Activated CD4-positive, alpha-beta T cell treated with anti-CD3 and anti-CD28 coated beads for 36 hours (primary cell): ENCODE results near the gene ECHDC1. TPM values are rescaled to one million over a fixed set of nuclear protein-coding genes. Genes with fewer than 3 reads are reported as not detected.

Experiments used
- ATAC-seq: fragments of 200-7000 bp; cut with Tn5 transposase; one replicate; pipeline ENCODE4 v1.10.0; 2021; ENCODE audit warnings: mild to moderate bottlenecking, moderate library complexity
- CTCF ChIA-PET: fragments of 350-600 bp; sonication (Branson Sonifier 250); formaldehyde crosslinking; loops from one replicate; lab custom pipeline; 2021; ENCODE audit warnings: antibody characterized with exemption; lab: Charles Lee
- POLR2A ChIA-PET: fragments of 350-600 bp; sonication (Branson Sonifier 250); formaldehyde crosslinking; loops from one replicate; lab custom pipeline; 2021; ENCODE audit warnings: antibody characterized with exemption, inconsistent platforms; lab: Charles Lee
- DNase-seq: peaks from one replicate; pipeline ENCODE4 v3.0.0-alpha.2; 2020
- H3K27ac Mint-ChIP-seq: one replicate; pipeline ENCODE4 v1.8.0; 2021; ENCODE audit warnings: mixed read lengths
- H3K27me3 Mint-ChIP-seq: one replicate; pipeline ENCODE4 v1.8.0; 2021; ENCODE audit warnings: mixed read lengths
- H3K36me3 Mint-ChIP-seq: one replicate; pipeline ENCODE4 v1.8.0; 2021; ENCODE audit warnings: low read depth, mixed read lengths
- H3K4me1 Mint-ChIP-seq: one replicate; pipeline ENCODE4 v1.8.0; 2021; ENCODE audit warnings: mixed read lengths
- H3K4me3 Mint-ChIP-seq: one replicate; pipeline ENCODE4 v1.8.0; 2021; ENCODE audit warnings: mild to moderate bottlenecking, moderate library complexity, mixed read lengths
- H3K9me3 Mint-ChIP-seq: one replicate; pipeline ENCODE4 v1.8.0; 2021; ENCODE audit warnings: low read depth, mixed read lengths
- intact Hi-C, 2 experiments: fragments of 100-400 bp; cut with DNase I in 1 of 2; cut with micrococcal nuclease in 1 of 2; formaldehyde crosslinking; loops; one replicate each; pipeline versions ENCODE4 v1.14.2 to v1.15.1; 2022 to 2024; cut with DNase I, micrococcal nuclease
- total RNA-seq, 2 experiments: library from RNA; stranded (reverse); gene quantifications; one replicate each; pipeline ENCODE4 v1.2.3, GENCODE V29; 2021

ECHDC1 gene
- total RNA-seq, 2 experiments from 2014 or later = 31.1 to 48.2 TPM

DNA sequence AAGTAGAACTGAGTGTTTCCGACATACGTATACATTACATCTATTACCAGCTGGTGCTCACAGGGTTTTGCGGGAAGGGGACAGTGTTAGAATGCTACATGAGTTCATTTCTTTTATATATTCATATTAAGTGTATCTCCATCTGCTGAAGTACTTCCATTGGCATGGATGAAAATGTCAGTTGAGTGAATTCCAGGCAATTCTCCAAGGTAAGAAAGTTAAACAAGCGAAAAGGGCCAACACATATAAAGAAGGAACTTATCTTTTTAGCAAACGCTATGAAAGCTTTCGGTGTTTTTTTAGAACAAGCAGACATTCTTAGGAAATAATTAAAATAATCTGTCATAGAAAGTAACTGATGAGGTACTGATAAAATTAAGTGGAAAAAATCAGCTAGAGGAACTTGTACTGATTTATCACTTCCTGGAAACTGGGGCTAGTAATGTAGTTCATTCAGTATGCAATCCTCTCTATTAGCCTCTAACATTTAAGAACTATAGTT is 42.2 kb downstream of the ECHDC1 start:
- H3K27ac Mint-ChIP-seq = peak overlapping the region; percentile 1
- no peaks in the 10 kb centered on the region for H3K9me3 Mint-ChIP-seq
- ATAC-seq = no peak
- POLR2A ChIA-PET = no interaction called here
- H3K27me3 Mint-ChIP-seq = no peaks in the 10 kb centered on the region
- peaks cover 16% of the 10 kb centered on the region for H3K36me3 Mint-ChIP-seq
- intact Hi-C loops = loop anchor here (5.0 to 10.0 kb wide), 2 partner anchors 216 to 344 kb away; partner anchors contain the start of gene MTCL3 (in 2 of the 2)
- CTCF ChIA-PET = interaction anchor here (0.5 to 5.8 kb wide), 17 partner anchors 9 to 238 kb away, joined by 3 to 47 read pairs (median 4); partner anchors contain the start of gene RNF146
- H3K4me3 Mint-ChIP-seq = no peak overlapping the region
- H3K4me1 Mint-ChIP-seq = peaks cover 35% of the 10 kb centered on the region
- DNase-seq = no peak

DNA sequence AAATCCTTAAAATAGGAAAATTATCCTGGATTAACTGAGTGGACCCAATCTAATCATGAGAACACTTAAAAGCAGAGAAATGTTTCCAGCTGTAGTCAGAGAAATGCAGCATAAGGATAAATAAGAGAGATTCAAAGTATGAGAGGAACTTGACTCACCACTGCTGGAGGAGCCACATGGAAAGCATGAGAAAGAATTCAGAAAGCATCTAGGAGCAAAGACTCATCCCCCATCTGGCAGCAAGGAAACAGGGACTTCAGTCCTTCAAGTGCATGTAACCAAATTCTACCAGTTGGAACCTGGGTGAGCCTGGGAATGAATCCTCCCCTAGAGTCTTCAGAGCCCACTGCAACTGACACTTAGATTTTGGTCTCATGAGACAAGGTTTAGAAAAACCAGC is 43.0 kb downstream of the ECHDC1 start:
- no peaks in the 10 kb centered on the region for H3K9me3 Mint-ChIP-seq
- peaks cover 33% of the 10 kb centered on the region for H3K4me1 Mint-ChIP-seq
- ChIA-PET POLR2A (no interaction called here), CTCF (interaction anchor here (0.5 to 5.8 kb wide), 9 partner anchors 8 to 239 kb away, joined by 3 to 47 read pairs (median 5); no protein-coding TSS in a partner anchor)
- H3K36me3 Mint-ChIP-seq = peaks cover 9% of the 10 kb centered on the region
- H3K27ac Mint-ChIP-seq = no peak overlapping the region
- intact Hi-C loops = loop anchor here (5.0 to 10.0 kb wide), 2 partner anchors 217 to 344 kb away; partner anchors contain the start of gene MTCL3 (in 2 of the 2)
- H3K4me3 Mint-ChIP-seq = no peak overlapping the region
- H3K27me3 Mint-ChIP-seq = no peaks in the 10 kb centered on the region
- no peak for DNase-seq
- peak; percentile 31 for ATAC-seq

GRCh38 chr6:127299522-127300240 is 43.7 kb downstream of the ECHDC1 start:
- Mint-ChIP-seq H3K4me1 (peaks cover 29% of the 10 kb centered on the region), H3K4me3 (no peak overlapping the region), H3K27me3 (no peaks in the 10 kb centered on the region), H3K27ac (no peak overlapping the region), H3K36me3 (peaks cover 3% of the 10 kb centered on the region), H3K9me3 (no peaks in the 10 kb centered on the region)
- ATAC-seq (no peak), DNase-seq (no peak)
- intact Hi-C loops = loop anchor here (5.0 to 10.0 kb wide), 2 partner anchors 218 to 345 kb away; partner anchors contain the start of gene MTCL3 (in 2 of the 2)
- CTCF ChIA-PET = interaction anchor here (0.6 to 1.8 kb wide), 8 partner anchors 8 to 403 kb away, joined by 3 to 4 read pairs (median 3); no protein-coding TSS in a partner anchor
- POLR2A ChIA-PET = no interaction called here

GRCh38 chr6:127298475-127298874 is 44.9 kb downstream of the ECHDC1 start:
- POLR2A ChIA-PET = no interaction called here
- H3K27me3 Mint-ChIP-seq = no peaks in the 10 kb centered on the region
- H3K27ac Mint-ChIP-seq = no peak overlapping the region
- CTCF ChIA-PET = interaction anchor here (1.1 to 1.8 kb wide), 4 partner anchors 9 to 384 kb away, joined by 3 to 4 read pairs (median 3); partner anchors contain the start of gene RNF146
- peaks cover 21% of the 10 kb centered on the region for H3K4me1 Mint-ChIP-seq
- no peaks in the 10 kb centered on the region for H3K9me3 Mint-ChIP-seq
- no peak overlapping the region for H3K4me3 Mint-ChIP-seq
- H3K36me3 Mint-ChIP-seq = peaks cover 7% of the 10 kb centered on the region
- ATAC-seq (peak; percentile 50), DNase-seq (no peak)
- intact Hi-C loops = no loop called here

DNA sequence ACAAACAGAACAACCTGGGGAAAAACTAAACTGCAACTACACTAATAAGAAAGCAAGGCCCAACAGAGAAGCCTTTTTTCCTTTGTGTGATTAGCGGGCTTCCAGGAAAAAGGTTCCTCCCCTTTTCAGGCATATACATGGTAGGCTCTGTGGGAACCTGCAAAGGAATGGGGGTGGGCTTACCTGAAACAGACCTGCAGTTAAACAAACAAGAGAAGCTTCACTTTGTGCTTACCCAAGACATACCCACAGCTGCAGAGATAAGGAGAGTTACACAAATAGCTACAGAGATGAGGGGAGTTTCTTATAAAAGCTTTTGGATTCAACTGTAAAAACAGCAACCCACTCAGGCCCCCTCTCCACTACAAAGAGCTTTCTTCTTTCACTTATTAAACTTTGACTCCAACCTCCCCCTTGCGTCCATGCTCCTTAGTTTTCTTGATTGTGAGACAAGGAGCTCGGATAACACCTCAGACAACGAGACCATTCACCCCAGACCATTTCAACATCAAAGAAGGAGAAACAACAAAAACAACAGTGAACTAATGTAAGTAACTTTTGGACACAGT is 45.8 kb downstream of the ECHDC1 start:
- H3K27me3 Mint-ChIP-seq = no peaks in the 10 kb centered on the region
- no peaks in the 10 kb centered on the region for H3K9me3 Mint-ChIP-seq
- ChIA-PET CTCF (interaction anchor here (0.5 to 1.1 kb wide), 4 partner anchors 8 to 154 kb away, joined by 3 read pairs; partner anchors contain the start of gene RNF146), POLR2A (no interaction called here)
- no peak overlapping the region for H3K27ac Mint-ChIP-seq
- intact Hi-C loops = no loop called here
- ATAC-seq (no peak), DNase-seq (no peak)
- peaks cover 22% of the 10 kb centered on the region for H3K4me1 Mint-ChIP-seq
- H3K36me3 Mint-ChIP-seq = peaks cover 7% of the 10 kb centered on the region
- no peak overlapping the region for H3K4me3 Mint-ChIP-seq

DNA sequence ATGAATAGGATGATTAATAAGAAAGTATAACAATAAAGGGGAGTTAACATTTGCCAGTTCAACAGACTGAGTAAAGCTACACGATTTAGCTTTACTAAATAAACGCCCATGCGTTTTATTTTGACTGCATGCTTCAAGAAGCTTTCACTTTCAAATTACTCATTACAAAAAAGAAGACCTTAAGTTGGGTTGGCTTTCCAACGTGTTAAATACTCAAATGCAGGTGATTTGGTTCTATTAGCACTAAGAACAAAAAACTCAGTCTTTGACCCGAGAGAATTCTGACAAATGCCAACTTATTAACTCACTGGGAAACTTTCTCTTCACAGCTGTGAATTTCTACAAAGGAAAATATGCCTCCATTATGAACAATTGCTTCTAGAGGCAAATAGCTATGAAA is 51.9 kb downstream of the ECHDC1 start:
- Mint-ChIP-seq H3K4me3 (peak overlapping the region; percentile 11), H3K27me3 (no peaks in the 10 kb centered on the region), H3K27ac (no peak overlapping the region), H3K9me3 (no peaks in the 10 kb centered on the region), H3K4me1 (peaks cover 45% of the 10 kb centered on the region), H3K36me3 (peaks cover 33% of the 10 kb centered on the region)
- ChIA-PET POLR2A (interaction anchor here (0.6 to 0.9 kb wide), 3 partner anchors 42 to 129 kb away, joined by 3 to 4 read pairs (median 3); no protein-coding TSS in a partner anchor), CTCF (interaction anchor here (0.6 to 5.2 kb wide), 17 partner anchors 8 to 273 kb away, joined by 3 to 47 read pairs (median 4); partner anchors contain the start of gene RNF146)
- intact Hi-C loops = loop anchor here (1.0 to 2.0 kb wide), 2 partner anchors 25 to 129 kb away; partner anchors contain the start of gene RNF146 (in 1 of the 2)
- ATAC-seq (peak; percentile 71), DNase-seq (no peak)

DNA sequence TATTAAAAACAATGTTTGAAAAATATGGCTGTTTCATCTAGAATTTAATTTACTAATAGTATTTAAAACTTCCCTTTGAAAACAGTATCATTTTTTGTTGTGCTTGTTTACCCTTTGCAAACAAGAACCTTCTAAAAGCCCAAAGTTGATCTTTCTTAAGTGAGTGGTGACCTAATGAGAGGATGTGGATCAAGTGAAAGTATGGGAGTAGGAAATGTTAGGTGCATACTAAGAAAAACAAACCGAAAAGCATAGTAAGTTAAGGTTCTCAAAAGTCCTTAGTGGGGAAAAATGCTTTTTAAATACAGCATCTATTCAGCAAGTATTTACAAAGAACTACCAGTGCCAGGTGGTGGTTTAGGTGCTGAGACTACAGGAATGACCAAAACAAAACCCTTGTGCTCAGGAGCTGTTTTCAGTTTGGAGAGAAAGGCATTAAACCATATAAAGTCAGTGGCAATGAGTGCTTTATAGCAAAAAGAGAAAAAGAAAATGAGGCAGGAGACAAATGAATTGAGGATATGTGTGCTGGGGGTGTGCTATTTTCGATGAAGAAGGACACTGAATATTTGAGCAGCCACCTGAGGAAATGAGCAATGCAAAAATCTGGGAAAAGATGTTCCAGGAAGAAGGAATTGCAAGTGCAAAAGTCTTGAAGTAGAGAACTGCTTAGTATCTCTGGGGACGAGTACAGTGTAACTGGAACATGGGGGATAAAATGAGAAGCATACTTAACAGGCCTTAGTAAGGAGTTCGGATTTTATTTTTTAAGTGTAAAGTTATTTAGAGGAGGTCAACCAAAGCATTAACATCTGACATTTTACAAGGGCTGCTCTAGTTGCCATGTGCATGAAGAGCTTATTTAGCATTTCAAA is 52.8 kb downstream of the ECHDC1 start:
- peaks cover 46% of the 10 kb centered on the region for H3K4me1 Mint-ChIP-seq
- DNase-seq (no peak), ATAC-seq (peak; percentile 38)
- no peaks in the 10 kb centered on the region for H3K9me3 Mint-ChIP-seq
- peak overlapping the region; percentile 34 for H3K27ac Mint-ChIP-seq
- intact Hi-C loops = loop anchor here (1.0 to 2.0 kb wide), 2 partner anchors 24 to 130 kb away; partner anchors contain the start of gene RNF146 (in 1 of the 2)
- peaks cover 39% of the 10 kb centered on the region for H3K36me3 Mint-ChIP-seq
- no peaks in the 10 kb centered on the region for H3K27me3 Mint-ChIP-seq
- ChIA-PET CTCF (interaction anchor here (0.6 to 5.2 kb wide), 14 partner anchors 7 to 273 kb away, joined by 3 to 47 read pairs (median 4); partner anchors contain the start of gene RNF146), POLR2A (interaction anchor here (0.6 to 0.9 kb wide), 3 partner anchors 43 to 130 kb away, joined by 3 read pairs; no protein-coding TSS in a partner anchor)
- H3K4me3 Mint-ChIP-seq = no peak overlapping the region

GRCh38 chr6:127289934-127290333 is 53.5 kb downstream of the ECHDC1 start:
- Mint-ChIP-seq H3K27ac (peak overlapping the region; percentile 34), H3K4me1 (peaks cover 48% of the 10 kb centered on the region), H3K27me3 (no peaks in the 10 kb centered on the region), H3K9me3 (no peaks in the 10 kb centered on the region), H3K36me3 (peaks cover 42% of the 10 kb centered on the region), H3K4me3 (no peak overlapping the region)
- ATAC-seq (no peak), DNase-seq (no peak)
- POLR2A ChIA-PET = no interaction called here
- CTCF ChIA-PET = interaction anchor here (0.7 to 5.2 kb wide), 6 partner anchors 8 to 1312 kb away, joined by 3 to 47 read pairs (median 3); partner anchors contain the start of gene RNF146
- intact Hi-C loops = loop anchor here (2.0 kb wide), 2 partner anchors 23 to 131 kb away; partner anchors contain the start of gene RNF146 (in 1 of the 2)

- H3K4me1 Mint-ChIP-seq = peaks cover 50% of the 10 kb centered on the region
- peak; percentile 21 for ATAC-seq
Measured at GRCh38 chr6:127288705-127289104, 54.7 kb downstream of the ECHDC1 start.

DNA sequence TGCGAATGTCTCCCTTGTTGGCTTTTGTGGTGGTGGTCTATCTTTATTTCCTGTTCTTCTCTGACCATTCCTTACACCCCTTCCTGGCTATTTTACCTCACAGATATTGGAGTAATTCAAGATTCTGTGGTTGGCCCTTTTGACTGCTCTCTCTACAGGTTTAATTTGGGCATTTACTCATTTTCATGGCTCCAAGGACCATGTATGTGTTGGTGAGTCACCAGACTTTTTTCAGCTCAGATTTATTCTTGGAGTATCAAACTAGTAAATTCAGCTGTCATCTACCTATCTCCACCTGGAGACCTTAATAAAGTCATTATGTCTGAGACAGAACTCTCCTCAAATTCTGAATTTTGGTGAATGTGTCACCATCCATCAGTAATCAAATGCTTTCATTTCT is 61.2 kb downstream of the ECHDC1 start:
- H3K27me3 Mint-ChIP-seq = no peaks in the 10 kb centered on the region
- POLR2A ChIA-PET = no interaction called here
- intact Hi-C loops = no loop called here
- peaks cover 16% of the 10 kb centered on the region for H3K4me1 Mint-ChIP-seq
- DNase-seq (no peak), ATAC-seq (no peak)
- CTCF ChIA-PET = interaction anchor here (1.2 to 2.0 kb wide), 3 partner anchors 9 to 21 kb away, joined by 3 to 6 read pairs (median 4); partner anchors contain the start of gene RNF146
- H3K27ac Mint-ChIP-seq = no peak overlapping the region
- no peak overlapping the region for H3K4me3 Mint-ChIP-seq
- peaks cover 40% of the 10 kb centered on the region for H3K36me3 Mint-ChIP-seq
- H3K9me3 Mint-ChIP-seq = no peaks in the 10 kb centered on the region

More at GRCh38 chr6:127288705-127289104, 54.7 kb downstream of the ECHDC1 start:
- intact Hi-C loops = loop anchor here in 1 of 2 experiments (2.0 kb wide), 1 partner anchor 22 kb away; the partner anchor contains the start of gene RNF146
- ChIA-PET CTCF (interaction anchor here (1.6 kb wide), 1 partner anchor 15 kb away, joined by 3 read pairs; no protein-coding TSS in a partner anchor), POLR2A (no interaction called here)
- H3K4me3 Mint-ChIP-seq = no peak overlapping the region
- no peaks in the 10 kb centered on the region for H3K9me3 Mint-ChIP-seq
- H3K36me3 Mint-ChIP-seq = peaks cover 43% of the 10 kb centered on the region
- no peak overlapping the region for H3K27ac Mint-ChIP-seq
- H3K27me3 Mint-ChIP-seq = no peaks in the 10 kb centered on the region
- DNase-seq = no peak
